Parathyroid adenoma (tissue), 2 donors: ENCODE data around the gene CREB1.

Experiments
- H2AFZ ChIP-seq: fragments of 300-600 bp; sonication (generic); one replicate; pipeline ENCODE4 v1.7.0; 2017; ENCODE audit warnings: antibody characterized with exemption, mild to moderate bottlenecking
- H3K27ac ChIP-seq: fragments of 300-600 bp; sonication (generic); one replicate; pipeline ENCODE4 v1.7.0; 2017
- H3K27me3 ChIP-seq: fragments of 300-600 bp; sonication (generic); one replicate; pipeline ENCODE4 v1.7.0; 2017; ENCODE audit warnings: low read length; ENCODE audit not compliant: control insufficient read depth, insufficient read depth
- H3K36me3 ChIP-seq: fragments of 300-600 bp; sonication (generic); one replicate; pipeline ENCODE4 v1.7.0; 2017; ENCODE audit warnings: low read length; ENCODE audit not compliant: control insufficient read depth, insufficient read depth
- H3K4me1 ChIP-seq: fragments of 300-600 bp; sonication (generic); one replicate; pipeline ENCODE4 v1.7.0; 2017; ENCODE audit warnings: control low read depth
- H3K4me2 ChIP-seq: fragments of 300-600 bp; sonication (generic); one replicate; pipeline ENCODE4 v1.7.0; 2017; ENCODE audit warnings: low read length
- H3K4me3 ChIP-seq: fragments of 300-600 bp; sonication (generic); one replicate; pipeline ENCODE4 v1.7.0; 2017; ENCODE audit warnings: low read depth, low read length
- H3K79me2 ChIP-seq: fragments of 300-600 bp; sonication (generic); one replicate; pipeline ENCODE4 v1.7.0; 2017; ENCODE audit warnings: control low read depth
- H3K9ac ChIP-seq: fragments of 300-600 bp; sonication (generic); one replicate; pipeline ENCODE4 v1.7.0; 2017; ENCODE audit warnings: mild to moderate bottlenecking
- H3K9me3 ChIP-seq: fragments of 300-600 bp; sonication (generic); one replicate; pipeline ENCODE4 v1.7.0; 2017; ENCODE audit warnings: low read length; ENCODE audit not compliant: control insufficient read depth
- TF ChIP-seq, protein P1 (sequence below): fragments of 300-600 bp; sonication (generic); IDR thresholded peaks from one replicate; pipeline ENCODE4 v1.7.0; 2017; ENCODE audit warnings: antibody characterized with exemption, mild to moderate bottlenecking
- donor health status: primary hyperparathyroidism.

Gene CREB1

DNA sequence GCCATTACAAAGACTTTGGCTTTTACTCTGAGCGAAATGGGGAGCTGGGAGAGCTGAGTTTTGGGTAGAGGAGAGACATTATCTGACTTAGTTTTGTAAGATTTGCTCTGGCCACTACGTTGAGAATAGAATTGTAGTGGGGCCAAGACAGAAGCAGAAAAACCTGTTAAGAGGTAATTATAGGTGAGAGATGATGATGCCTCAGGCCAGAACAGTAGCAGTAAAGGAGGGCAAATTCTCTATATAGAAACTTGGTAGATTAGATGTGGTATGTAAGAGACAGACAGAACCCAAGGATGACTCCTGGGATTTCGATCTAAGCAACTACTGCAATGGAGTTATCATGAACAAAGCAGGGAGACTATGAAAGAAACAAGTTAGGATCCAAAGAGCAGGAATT, 17.4 kb upstream of the CREB1 start:
- H3K27me3 ChIP-seq, result no peaks in the 10 kb centered on the region
- no peak overlapping the region for H3K27ac ChIP-seq
- no peaks in the 10 kb centered on the region for H3K9me3 ChIP-seq
- H3K9ac ChIP-seq, result no peak overlapping the region
- TF ChIP-seq, protein P1, sequence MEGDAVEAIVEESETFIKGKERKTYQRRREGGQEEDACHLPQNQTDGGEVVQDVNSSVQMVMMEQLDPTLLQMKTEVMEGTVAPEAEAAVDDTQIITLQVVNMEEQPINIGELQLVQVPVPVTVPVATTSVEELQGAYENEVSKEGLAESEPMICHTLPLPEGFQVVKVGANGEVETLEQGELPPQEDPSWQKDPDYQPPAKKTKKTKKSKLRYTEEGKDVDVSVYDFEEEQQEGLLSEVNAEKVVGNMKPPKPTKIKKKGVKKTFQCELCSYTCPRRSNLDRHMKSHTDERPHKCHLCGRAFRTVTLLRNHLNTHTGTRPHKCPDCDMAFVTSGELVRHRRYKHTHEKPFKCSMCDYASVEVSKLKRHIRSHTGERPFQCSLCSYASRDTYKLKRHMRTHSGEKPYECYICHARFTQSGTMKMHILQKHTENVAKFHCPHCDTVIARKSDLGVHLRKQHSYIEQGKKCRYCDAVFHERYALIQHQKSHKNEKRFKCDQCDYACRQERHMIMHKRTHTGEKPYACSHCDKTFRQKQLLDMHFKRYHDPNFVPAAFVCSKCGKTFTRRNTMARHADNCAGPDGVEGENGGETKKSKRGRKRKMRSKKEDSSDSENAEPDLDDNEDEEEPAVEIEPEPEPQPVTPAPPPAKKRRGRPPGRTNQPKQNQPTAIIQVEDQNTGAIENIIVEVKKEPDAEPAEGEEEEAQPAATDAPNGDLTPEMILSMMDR, result no peak
- H3K4me1 ChIP-seq, result no peaks in the 10 kb centered on the region
- H2AFZ ChIP-seq, result no peak overlapping the region
- no peak overlapping the region for H3K4me3 ChIP-seq
- no peak overlapping the region for H3K4me2 ChIP-seq
- H3K36me3 ChIP-seq, result no peaks in the 10 kb centered on the region
- H3K79me2 ChIP-seq, result no peaks in the 10 kb centered on the region

DNA sequence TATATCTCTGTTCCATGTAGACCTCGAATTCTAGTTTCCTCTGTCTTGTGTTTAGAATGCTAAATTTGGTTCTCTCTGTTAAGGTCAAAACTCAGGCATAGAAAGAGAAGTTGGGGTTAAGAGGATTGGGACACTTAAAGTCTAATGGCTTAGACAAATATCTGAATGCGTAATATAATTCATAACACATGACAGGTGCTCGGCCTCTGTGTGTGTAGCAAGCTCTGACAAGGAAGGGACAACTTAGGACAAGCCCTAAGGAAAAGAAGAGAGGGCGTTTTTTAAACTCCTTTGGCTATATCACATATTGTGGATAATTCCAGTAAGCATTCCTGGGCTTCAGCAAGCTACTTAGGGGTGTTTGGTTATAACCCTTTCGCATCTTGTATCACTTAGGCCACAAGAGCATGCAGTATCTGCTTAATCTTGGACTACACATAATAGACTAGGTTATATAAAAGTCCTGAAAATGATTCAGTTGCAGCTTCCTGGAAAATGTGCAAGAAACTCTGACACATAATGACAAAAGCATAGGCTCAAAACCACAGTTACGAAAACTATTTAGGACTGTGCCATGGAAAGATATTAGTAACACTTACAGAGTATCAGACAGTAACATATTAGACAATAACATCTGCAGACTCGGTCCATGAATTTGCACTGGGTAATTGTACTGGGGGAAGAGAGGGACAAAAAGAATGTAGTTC, 16.1 kb upstream of the CREB1 start:
- H3K9ac ChIP-seq, result no peak overlapping the region
- no peaks in the 10 kb centered on the region for H3K4me1 ChIP-seq
- no peak overlapping the region for H3K4me2 ChIP-seq
- no peak overlapping the region for H3K4me3 ChIP-seq
- H2AFZ ChIP-seq, result no peak overlapping the region
- H3K27me3 ChIP-seq, result no peaks in the 10 kb centered on the region
- H3K27ac ChIP-seq, result no peak overlapping the region
- no peaks in the 10 kb centered on the region for H3K79me2 ChIP-seq
- H3K9me3 ChIP-seq, result no peaks in the 10 kb centered on the region
- no peaks in the 10 kb centered on the region for H3K36me3 ChIP-seq
- TF ChIP-seq, protein P1, result no peak

DNA sequence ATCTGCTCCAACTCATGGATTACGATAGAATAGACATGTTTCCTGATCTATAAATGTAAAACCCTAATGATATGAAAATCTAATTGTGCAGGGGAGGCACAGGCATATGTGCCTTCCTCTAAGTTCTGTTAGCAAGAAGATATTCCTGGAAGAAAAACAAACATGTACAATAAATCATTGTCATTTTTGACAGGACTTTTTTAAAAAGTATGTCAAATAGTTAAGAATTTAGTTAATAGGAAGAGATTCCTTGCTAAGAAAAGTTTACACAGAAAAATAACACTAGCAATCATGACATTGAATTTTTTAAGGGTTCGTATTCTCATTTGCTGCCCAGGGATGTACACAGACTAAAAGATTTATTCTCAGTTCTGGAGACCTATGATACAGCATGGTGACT, 15.3 kb upstream of the CREB1 start:
- H3K9me3 ChIP-seq, result no peaks in the 10 kb centered on the region
- no peaks in the 10 kb centered on the region for H3K27me3 ChIP-seq
- no peak overlapping the region for H3K27ac ChIP-seq
- no peak overlapping the region for H2AFZ ChIP-seq
- no peak overlapping the region for H3K9ac ChIP-seq
- no peaks in the 10 kb centered on the region for H3K4me1 ChIP-seq
- H3K4me3 ChIP-seq, result no peak overlapping the region
- H3K4me2 ChIP-seq, result no peak overlapping the region
- H3K36me3 ChIP-seq, result no peaks in the 10 kb centered on the region
- H3K79me2 ChIP-seq, result no peaks in the 10 kb centered on the region
- TF ChIP-seq, protein P1, result no peak

DNA sequence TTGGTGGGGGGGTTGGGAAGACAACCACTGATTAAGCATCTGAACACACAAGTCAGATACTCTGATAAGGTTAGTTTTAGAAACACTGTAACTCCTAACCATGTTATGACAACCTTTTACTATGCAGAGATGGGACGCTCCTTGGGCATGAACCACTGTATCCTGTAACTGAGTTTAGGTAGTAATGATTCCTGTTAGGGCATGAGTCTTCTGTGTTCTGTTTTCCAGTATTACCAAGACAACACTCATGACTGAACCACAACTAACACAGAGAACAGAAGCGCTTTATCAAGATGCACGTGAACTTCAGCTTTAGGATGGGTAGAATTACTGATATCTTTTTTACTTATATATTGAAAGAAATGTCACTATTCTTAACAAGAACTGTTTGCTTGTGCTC, 14.1 kb upstream of the CREB1 start:
- no peak overlapping the region for H2AFZ ChIP-seq
- H3K27me3 ChIP-seq, result no peaks in the 10 kb centered on the region
- no peak overlapping the region for H3K9ac ChIP-seq
- no peak overlapping the region for H3K27ac ChIP-seq
- H3K4me3 ChIP-seq, result no peak overlapping the region
- TF ChIP-seq, protein P1, result no peak
- no peaks in the 10 kb centered on the region for H3K79me2 ChIP-seq
- no peaks in the 10 kb centered on the region for H3K36me3 ChIP-seq
- no peaks in the 10 kb centered on the region for H3K4me1 ChIP-seq
- no peak overlapping the region for H3K4me2 ChIP-seq
- H3K9me3 ChIP-seq, result no peaks in the 10 kb centered on the region

DNA sequence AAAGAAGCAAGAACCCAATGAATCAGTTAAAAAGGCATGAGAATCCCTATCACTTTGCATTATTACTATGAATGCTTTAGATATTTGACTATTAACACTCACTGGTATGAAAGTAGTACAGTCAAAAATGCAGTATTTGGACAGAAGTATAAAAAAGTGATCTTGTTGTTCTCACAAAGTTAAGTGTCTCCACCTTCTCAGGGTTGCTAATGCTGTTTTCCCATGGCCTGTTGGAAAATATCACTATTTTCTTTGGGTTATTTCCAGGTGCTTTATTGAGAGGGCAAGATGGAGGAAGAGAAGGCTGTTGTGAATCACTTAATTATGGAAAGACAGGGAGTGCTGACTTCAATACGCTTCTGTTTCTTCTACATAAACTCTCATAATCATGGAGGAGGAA, 13.6 kb upstream of the CREB1 start:
- TF ChIP-seq, protein P1, result no peak
- no peak overlapping the region for H3K9ac ChIP-seq
- no peaks in the 10 kb centered on the region for H3K4me1 ChIP-seq
- H2AFZ ChIP-seq, result no peak overlapping the region
- H3K4me3 ChIP-seq, result no peak overlapping the region
- H3K27ac ChIP-seq, result no peak overlapping the region
- H3K27me3 ChIP-seq, result no peaks in the 10 kb centered on the region
- no peaks in the 10 kb centered on the region for H3K79me2 ChIP-seq
- no peak overlapping the region for H3K4me2 ChIP-seq
- no peaks in the 10 kb centered on the region for H3K36me3 ChIP-seq
- H3K9me3 ChIP-seq, result no peaks in the 10 kb centered on the region
